ENCODE results near the gene GPR37L1.
"Not testable (repeated sequence)": the region's sequence is repeated elsewhere in the genome, so short reads cannot be mapped to it uniquely, and the experiment has no call there.

GRCh38 chr1:202167054-202167453 lies 44.3 kb downstream of the GPR37L1 start:
- TF ChIP-seq CTCF (IDR thresholded peaks at IDR 0.05; ENCODE audit: control extremely low read depth in 1 of 3, insufficient read depth in 1 of 3, low read depth in 1 of 3, low read length in 3 of 3); RNF2 (IDR thresholded peaks at IDR 0.05; ENCODE audit: borderline replicate concordance, low read depth, low read length, missing control alignments, poor library complexity, severe bottlenecking); EZH2 (IDR thresholded peaks at IDR 0.05; ENCODE audit: low read depth, low read length, severe bottlenecking); TBP (IDR thresholded peaks at IDR 0.05; ENCODE audit: low read depth, low read length); CREB1 (IDR thresholded peaks at IDR 0.05); GABPA (IDR thresholded peaks at IDR 0.05; ENCODE audit: borderline replicate concordance, insufficient read depth, low read length); MAFK (IDR thresholded peaks at IDR 0.05; ENCODE audit: low read depth, low read length); POLR2A (IDR thresholded peaks at IDR 0.05; ENCODE audit: control extremely low read depth in 1 of 2, low read depth in 2 of 2, low read length in 2 of 2); POU5F1 (IDR thresholded peaks at IDR 0.05; ENCODE audit: low read depth, low read length); MAX (IDR thresholded peaks at IDR 0.05); POLR2AphosphoS5 (IDR thresholded peaks at IDR 0.05; ENCODE audit: low read depth, low read length); SP1 (IDR thresholded peaks at IDR 0.05; ENCODE audit: low read depth, low read length); SIRT6 (IDR thresholded peaks at IDR 0.05; ENCODE audit: low read length); SIN3A (conservative IDR thresholded peaks at IDR 0.05 in 1 of 2, IDR thresholded peaks at IDR 0.05 in 1 of 2; ENCODE audit: low read depth in 1 of 2, low read length in 2 of 2): not testable (repeated sequence)
